GM12874 (cell line): ENCODE data around the gene CFAP119.

Source experiments
- CTCF ChIP-seq: IDR thresholded peaks from 2 replicates; pipeline ENCODE4 v1.5.1; 2011; ENCODE audit warnings: low read depth, mild to moderate bottlenecking, control low read depth, low read length, moderate library complexity; ENCODE audit not compliant: insufficient read depth

The CFAP119 gene

GRCh38 chr16:30783280-30784109, 21.6 kb upstream of the CFAP119 start:
- TF ChIP-seq CTCF, result no peak

GRCh38 chr16:30782486-30783279, 20.8 kb upstream of the CFAP119 start:
- TF ChIP-seq CTCF, result no peak

GRCh38 chr16:30780549-30780948, 18.7 kb upstream of the CFAP119 start:
- no peak for TF ChIP-seq CTCF

- TF ChIP-seq CTCF, result no peak
Observed at GRCh38 chr16:30780021-30780420, 18.2 kb upstream of the CFAP119 start.

- no peak for TF ChIP-seq CTCF
Observed at GRCh38 chr16:30779596-30779995, 17.7 kb upstream of the CFAP119 start.

GRCh38 chr16:30778549-30779244, 16.8 kb upstream of the CFAP119 start:
- no peak for TF ChIP-seq CTCF
